SK-N-SH (cell line): ENCODE measurements around the gene TCOF1. TPM values are rescaled to one million over a fixed set of nuclear protein-coding genes. Genes with fewer than 3 reads are reported as not detected.

Source experiments
- CTCF ChIA-PET: fragments of 300-600, 350-600 bp; formaldehyde crosslinking; extraction: SDS; loops from one replicate; lab custom pipeline; 2021; lab: Yijun Ruan, JAX
- POLR2A ChIA-PET: fragments of 350-600 bp; sonication (Branson Sonifier 250); formaldehyde crosslinking; extraction: SDS; loops from one replicate; lab custom pipeline; 2020; ENCODE audit warnings: antibody characterized with exemption, inconsistent platforms; lab: Yijun Ruan, JAX
- DNase-seq: peaks from one replicate; pipeline ENCODE4 v3.0.0; 2012
- H2AFZ ChIP-seq: fragments of 200-600 bp; sonication (generic); 2 replicates; pipeline ENCODE4 v1.8.1; 2016; ENCODE audit warnings: antibody characterized with exemption, mild to moderate bottlenecking, low read depth
- H3F3A ChIP-seq: fragments of 200-600 bp; sonication (generic); replicated peaks from 2 replicates; pipeline ENCODE3; 2016; ENCODE audit warnings: antibody characterized with exemption, mild to moderate bottlenecking; ENCODE audit not compliant: insufficient read depth
- H3K27ac ChIP-seq, 2 experiments: fragments of 200-500 bp in 1 of 2; fragments of 200-600 bp in 1 of 2; sonication (Bioruptor generic) in 1 of 2; sonication (generic), shearing (Covaris generic) in 1 of 2; 2 replicates each; pipeline versions ENCODE4 v1.5.1 to v1.6.1; 2014 to 2016; ENCODE audit warnings: low read depth in 2 of 2, inconsistent platforms in 1 of 2, low read length in 1 of 2, mild to moderate bottlenecking in 1 of 2, mixed read lengths in 1 of 2
- H3K27me3 ChIP-seq: fragments of 200-600 bp; sonication (generic), shearing (Covaris generic); 2 replicates; pipeline ENCODE4 v1.6.1; 2016; ENCODE audit warnings: mixed run types; ENCODE audit not compliant: insufficient read depth
- H3K36me3 ChIP-seq, 2 experiments: fragments of 200-500 bp in 1 of 2; fragments of 200-600 bp in 1 of 2; sonication (Bioruptor generic) in 1 of 2; sonication (generic) in 1 of 2; replicated peaks in 1 of 2; 2 replicates each; pipeline versions ENCODE3 to v1.5.1; 2014 to 2016; ENCODE audit warnings: low read length in 1 of 2, mild to moderate bottlenecking in 1 of 2; ENCODE audit not compliant: insufficient read depth in 2 of 2, control insufficient read depth in 1 of 2
- H3K4me1 ChIP-seq, 2 experiments: fragments of 200-500 bp in 1 of 2; fragments of 200-600 bp in 1 of 2; sonication (Bioruptor generic) in 1 of 2; sonication (generic), shearing (Covaris generic) in 1 of 2; 2 replicates each; pipeline versions ENCODE4 v1.5.1 to v1.6.1; 2014 to 2016; ENCODE audit warnings: low read depth in 1 of 2, low read length in 1 of 2, mixed run types in 1 of 2; ENCODE audit not compliant: insufficient read depth in 2 of 2, control insufficient read depth in 1 of 2
- H3K4me2 ChIP-seq: fragments of 200-600 bp; sonication (generic), shearing (Covaris generic); 2 replicates; pipeline ENCODE4 v1.6.1; 2017; ENCODE audit warnings: mixed run types
- H3K4me3 ChIP-seq, 2 experiments: fragments of 200-500 bp in 1 of 2; fragments of 200-600 bp in 1 of 2; sonication (Bioruptor generic) in 1 of 2; sonication (generic), shearing (Covaris generic) in 1 of 2; 2 replicates each; pipeline versions ENCODE4 v1.5.1 to v1.8.1; 2014 to 2016; ENCODE audit warnings: low read depth in 2 of 2, inconsistent platforms in 1 of 2, low read length in 1 of 2, mild to moderate bottlenecking in 1 of 2, mixed read lengths in 1 of 2, moderate library complexity in 1 of 2
- H3K79me2 ChIP-seq: fragments of 200-600 bp; sonication (generic); 2 replicates; pipeline ENCODE4 v1.8.1; 2017; ENCODE audit warnings: mild to moderate bottlenecking; ENCODE audit not compliant: insufficient read depth
- H3K9ac ChIP-seq: fragments of 200-600 bp; sonication (generic); 2 replicates; pipeline ENCODE4 v1.6.1; 2017; ENCODE audit warnings: mixed run types
- H3K9me2 ChIP-seq: fragments of 200-600 bp; sonication (generic); 2 replicates; pipeline ENCODE4 v1.6.1; 2017; ENCODE audit warnings: mixed run types
- H3K9me3 ChIP-seq: fragments of 200-600 bp; sonication (generic); 2 replicates; pipeline ENCODE4 v1.6.1; 2017; ENCODE audit warnings: mixed run types, mild to moderate bottlenecking, moderate library complexity
- H4K20me1 ChIP-seq: fragments of 200-600 bp; sonication (generic); 2 replicates; pipeline ENCODE4 v1.6.1; 2017; ENCODE audit warnings: mild to moderate bottlenecking, mixed run types; ENCODE audit not compliant: insufficient read depth
- CTCF ChIP-seq: fragments of 200-600 bp; sonication (generic); IDR thresholded peaks from 2 replicates; pipeline ENCODE4 v1.6.1; 2017; ENCODE audit warnings: antibody characterized with exemption, mild to moderate bottlenecking, moderate library complexity
- EP300 ChIP-seq, 2 experiments: IDR thresholded peaks; 2 replicates each; pipeline versions ENCODE4 v1.4.0 to v1.6.1; 2012; ENCODE audit warnings: borderline replicate concordance in 1 of 2, low read depth in 1 of 2, low read length in 1 of 2
- EZH2phosphoT487 ChIP-seq: fragments of 200-600 bp; sonication (generic); IDR thresholded peaks from 2 replicates; pipeline ENCODE4 v1.6.1; 2017; ENCODE audit warnings: low read depth, mixed run types, mild to moderate bottlenecking, antibody characterized with exemption, moderate library complexity, borderline replicate concordance
- FOSL2 ChIP-seq: IDR thresholded peaks from 2 replicates; pipeline ENCODE4 v1.4.0; 2012; ENCODE audit warnings: low read depth, mild to moderate bottlenecking, moderate library complexity, borderline replicate concordance
- FOXJ3 ChIP-seq: sonication (generic); formaldehyde crosslinking; IDR thresholded peaks from 2 replicates; pipeline ENCODE4 v1.5.1; 2020; ENCODE audit warnings: mild to moderate bottlenecking, missing genetic modification reagents
- GATA2 ChIP-seq: sonication (generic); formaldehyde crosslinking; IDR thresholded peaks from 2 replicates; pipeline ENCODE4 v1.5.0; 2020; ENCODE audit warnings: mild to moderate bottlenecking, missing genetic modification reagents
- IRF3 ChIP-seq: fragments of 150-350 bp; IDR thresholded peaks from 2 replicates; pipeline ENCODE4 v1.6.1; 2016; ENCODE audit warnings: mild to moderate bottlenecking, low read depth, low read length
- MAX ChIP-seq: IDR thresholded peaks from 2 replicates; pipeline ENCODE4 v1.4.0; 2012; ENCODE audit warnings: low read depth
- NFIC ChIP-seq: IDR thresholded peaks from 2 replicates; pipeline ENCODE4 v1.4.0; 2012; ENCODE audit warnings: borderline replicate concordance
- NRF1 ChIP-seq: IDR thresholded peaks from 2 replicates; pipeline ENCODE4 v1.6.1; 2012; ENCODE audit warnings: low read depth, mild to moderate bottlenecking, low read length
- RAD21 ChIP-seq: IDR thresholded peaks from 2 replicates; pipeline ENCODE4 v1.6.1; 2012; ENCODE audit warnings: mild to moderate bottlenecking, low read length
- RCOR1 ChIP-seq: fragments of 150-350 bp; IDR thresholded peaks from 2 replicates; pipeline ENCODE4 v1.6.1; 2017; ENCODE audit warnings: antibody characterized with exemption, low read length
- SIN3A ChIP-seq: IDR thresholded peaks from 2 replicates; pipeline ENCODE4 v1.6.1; 2012; ENCODE audit warnings: low read depth, mild to moderate bottlenecking, low read length, moderate library complexity, borderline replicate concordance
- TAF1 ChIP-seq: IDR thresholded peaks from 2 replicates; pipeline ENCODE4 v1.6.1; 2012; ENCODE audit warnings: low read depth, mild to moderate bottlenecking, low read length, moderate library complexity, borderline replicate concordance
- USF2 ChIP-seq: fragments of 150-350 bp; IDR thresholded peaks from 2 replicates; pipeline ENCODE4 v1.6.1; 2017; ENCODE audit warnings: antibody characterized with exemption, low read length, low read depth, borderline replicate concordance
- YY1 ChIP-seq: IDR thresholded peaks from 2 replicates; pipeline ENCODE4 v1.4.0; 2012; ENCODE audit warnings: low read depth, mild to moderate bottlenecking
- WGBS: methylation state at CpG from one replicate; pipeline ENCODE4 v1.1.6; 2017; ENCODE audit warnings: low lambda C conversion rate; 5-methylcytosine and 5-hydroxymethylcytosine counted together
- polyA plus RNA-seq, 3 experiments: library from polyadenylated mRNA; depleted of rRNA; stranded (reverse); fragments of >200 nt; gene quantifications; 2 replicates each; pipeline ENCODE4 v1.2.3, GENCODE V29; 2012

Gene TCOF1
- polyA plus RNA-seq, 1 of the 3 experiments (the other 2 are of a cell fraction) = 33.0 TPM

GRCh38 chr5:150431574-150431973, 74.1 kb downstream of the TCOF1 start:
- POLR2A ChIA-PET = no interaction called here
- Histone ChIP-seq H4K20me1 (no peaks in the 10 kb centered on the region), H3K4me1 (no peaks in the 10 kb centered on the region; a peak in 1 of 4 replicates), H3F3A (no peaks in the 10 kb centered on the region), H3K9me2 (no peaks in the 10 kb centered on the region), H3K9ac (no peak overlapping the region), H3K9me3 (no peaks in the 10 kb centered on the region), H3K4me3 (no peak overlapping the region), H3K27me3 (no peaks in the 10 kb centered on the region), H3K36me3 (no peaks in the 10 kb centered on the region), H3K79me2 (no peaks in the 10 kb centered on the region), H2AFZ (no peak overlapping the region)
- 70% methylated on average over 4 of the region's 4 CpGs for WGBS
- CTCF ChIA-PET = no interaction called here
- DNase-seq = no peak
- no peak for TF ChIP-seq NRF1
- TF ChIP-seq TAF1 = no peak
- TF ChIP-seq USF2 = no peak
- no peak for TF ChIP-seq SIN3A
- TF ChIP-seq, all 33 proteins: peak for 0
- H3K27ac ChIP-seq = no peak overlapping the region
- H3K4me2 ChIP-seq = no peak overlapping the region

GRCh38 chr5:150434464-150434863, 77.0 kb downstream of the TCOF1 start:
- peaks cover 8% of the 10 kb centered on the region for H3F3A ChIP-seq
- H4K20me1 ChIP-seq = no peaks in the 10 kb centered on the region
- no peaks in the 10 kb centered on the region for H3K9me3 ChIP-seq
- WGBS = 63% methylated on average over 6 of the region's 6 CpGs
- H3K79me2 ChIP-seq = no peaks in the 10 kb centered on the region
- no peak for DNase-seq
- H3K4me1 ChIP-seq = no peaks in the 10 kb centered on the region; a peak in 1 of 4 replicates
- no peak overlapping the region for H2AFZ ChIP-seq
- H3K4me3 ChIP-seq = no peak overlapping the region
- H3K9ac ChIP-seq = no peak overlapping the region
- no peak overlapping the region for H3K27ac ChIP-seq
- H3K27me3 ChIP-seq = no peaks in the 10 kb centered on the region
- ChIA-PET CTCF (interaction anchor here (1.1 to 2.0 kb wide), 6 partner anchors 9 to 59 kb away, joined by 3 to 5 read pairs (median 3); no protein-coding TSS in a partner anchor), POLR2A (no interaction called here)
- H3K4me2 ChIP-seq = no peak overlapping the region
- TF ChIP-seq GATA2 (CRISPR knock-in tag) (no peak), FOSL2 (no peak), IRF3 (no peak), FOXJ3 (no peak), RAD21 (no peak), MAX (no peak), CTCF (no peak), EP300 (IDR thresholded peaks at IDR 0.05; ENCODE audit: borderline replicate concordance in 1 of 2, low read depth in 1 of 2, low read length in 1 of 2) (no peak), EZH2phosphoT487 (no peak), NFIC (no peak), YY1 (no peak), RCOR1 (no peak), USF2 (no peak)
- H3K36me3 ChIP-seq = no peaks in the 10 kb centered on the region
- H3K9me2 ChIP-seq = no peaks in the 10 kb centered on the region
